GM03348 (cell line): ENCODE results near the gene THAP10.
"Not testable (repeated sequence)": the region's sequence is repeated elsewhere in the genome, so short reads cannot be mapped to it uniquely, and the experiment has no call there.

Source experiments
- DNase-seq: peaks from one replicate; pipeline ENCODE4 v3.0.0; 2012; ENCODE audit warnings: low spot score

The THAP10 gene

GRCh38 chr15:70892002-70892911 lies at the start of gene THAP10, which contains the start of gene LRRC49:
THAP10 (minus strand) TSS chr15:70892433; CDS start chr15:70892272, 161 bp downstream.
LRRC49 (plus strand) TSS chr15:70892826; CDS start chr15:70892895, 69 bp downstream.
- DNase-seq: peak; percentile 90

- no peak for DNase-seq
These were observed 44.1 kb upstream of the THAP10 start for GRCh38 chr15:70936326-70936725.

GRCh38 chr15:70935631-70936030 lies 43.4 kb upstream of the THAP10 start:
- DNase-seq: no peak

- DNase-seq: no peak
These were observed 41.2 kb upstream of the THAP10 start for GRCh38 chr15:70933411-70933810.

GRCh38 chr15:70932397-70932796 lies 40.2 kb upstream of the THAP10 start:
- DNase-seq: no peak

- DNase-seq: no peak
These were observed 39.6 kb upstream of the THAP10 start for GRCh38 chr15:70931821-70932220.

- DNase-seq: not testable (repeated sequence)
These were observed 34.7 kb upstream of the THAP10 start for GRCh38 chr15:70926914-70927313.

GRCh38 chr15:70923311-70924080 lies 31.3 kb upstream of the THAP10 start:
- no peak for DNase-seq

- DNase-seq: no peak
These were observed 29.9 kb upstream of the THAP10 start for GRCh38 chr15:70922119-70922518.

- DNase-seq: no peak
These were observed 28.9 kb upstream of the THAP10 start for GRCh38 chr15:70920981-70921696.

- no peak for DNase-seq
These were observed 25.7 kb upstream of the THAP10 start for GRCh38 chr15:70917955-70918354.

- no peak for DNase-seq
These were observed 24.3 kb upstream of the THAP10 start for GRCh38 chr15:70916531-70916930.

- no peak for DNase-seq
These were observed 20.0 kb upstream of the THAP10 start for GRCh38 chr15:70912187-70912586.

- DNase-seq: no peak
These were observed 18.7 kb upstream of the THAP10 start for GRCh38 chr15:70910958-70911357.

- DNase-seq: no peak
These were observed 15.7 kb upstream of the THAP10 start for GRCh38 chr15:70907784-70908471.

- no peak for DNase-seq
These were observed 14.6 kb upstream of the THAP10 start for GRCh38 chr15:70906842-70907241.

GRCh38 chr15:70902107-70902506 lies 9.9 kb upstream of the THAP10 start:
- DNase-seq: peak; percentile 61

- DNase-seq: peak; percentile 67
These were observed 803 bp upstream of the THAP10 start for GRCh38 chr15:70892912-70893560.

GRCh38 chr15:70882361-70882760 lies 9.9 kb downstream of the THAP10 start:
- no peak for DNase-seq

- no peak for DNase-seq
These were observed 11.5 kb downstream of the THAP10 start for GRCh38 chr15:70880781-70881180.

- peak; percentile 66 for DNase-seq
These were observed 12.8 kb downstream of the THAP10 start for GRCh38 chr15:70879401-70879800.
